Measurements from ENCODE around the gene GLT8D2.

GLT8D2 gene

GRCh38 chr12:104060791-104061190 lies 10.8 kb upstream of the GLT8D2 start:
- no peak for TF ChIP-seq CTCF (conservative IDR thresholded peaks at IDR 0.05)
- no peak overlapping the region for H3K27ac ChIP-seq

DNA sequence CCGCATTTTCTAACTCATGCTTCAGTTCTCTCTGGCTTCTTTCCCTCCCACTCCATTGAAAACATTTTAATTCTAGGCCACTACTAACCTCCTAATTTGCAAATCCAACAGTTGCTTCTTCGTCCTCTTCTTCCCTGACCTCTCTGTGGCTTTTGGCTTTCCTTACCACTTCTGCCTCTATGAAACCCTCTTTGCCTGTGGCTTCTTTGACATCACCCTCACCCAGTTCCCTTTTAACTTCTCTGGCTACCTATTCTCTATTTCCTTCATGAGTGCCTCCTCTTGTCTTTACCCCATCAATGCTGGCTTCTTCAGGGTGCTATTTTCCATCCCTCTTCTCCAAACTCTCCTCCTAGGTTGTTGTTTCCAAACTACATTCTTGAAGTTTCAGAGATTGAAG lies 10.0 kb upstream of the GLT8D2 start:
- no peak for TF ChIP-seq CTCF (conservative IDR thresholded peaks at IDR 0.05)
- no peak overlapping the region for H3K27ac ChIP-seq

GRCh38 chr12:104058802-104059201 lies 8.8 kb upstream of the GLT8D2 start:
- TF ChIP-seq CTCF (conservative IDR thresholded peaks at IDR 0.05) = no peak
- H3K27ac ChIP-seq = no peak overlapping the region

GRCh38 chr12:104057771-104058197 lies 7.8 kb upstream of the GLT8D2 start:
- TF ChIP-seq CTCF (conservative IDR thresholded peaks at IDR 0.05) = peak; percentile 76
- H3K27ac ChIP-seq = no peak overlapping the region

- peak overlapping the region; percentile 57 for H3K27ac ChIP-seq
- TF ChIP-seq CTCF (conservative IDR thresholded peaks at IDR 0.05) = no peak
Measured at GRCh38 chr12:104056419-104056972, 6.5 kb upstream of the GLT8D2 start.

GRCh38 chr12:104055686-104056388 lies 5.8 kb upstream of the GLT8D2 start:
- peak overlapping the region; percentile 57 for H3K27ac ChIP-seq
- TF ChIP-seq CTCF (conservative IDR thresholded peaks at IDR 0.05) = no peak

GRCh38 chr12:104054681-104055346 lies 4.8 kb upstream of the GLT8D2 start:
- peak overlapping the region; percentile 57; the same call in 1 of the 2 replicates for H3K27ac ChIP-seq
- no peak for TF ChIP-seq CTCF (conservative IDR thresholded peaks at IDR 0.05)

All from VCaP (cell line).